LNCAP (cell line): ENCODE measurements around the gene GPD1L.
A peak's percentile ranks its signal among the peaks of the same experiment; 100 is the strongest.

Source experiments
- CTCF ChIP-seq: fragments of 450-650 bp; IDR thresholded peaks from 2 replicates; pipeline ENCODE4 v1.5.1; 2017; ENCODE audit warnings: mild to moderate bottlenecking

Gene GPD1L

DNA sequence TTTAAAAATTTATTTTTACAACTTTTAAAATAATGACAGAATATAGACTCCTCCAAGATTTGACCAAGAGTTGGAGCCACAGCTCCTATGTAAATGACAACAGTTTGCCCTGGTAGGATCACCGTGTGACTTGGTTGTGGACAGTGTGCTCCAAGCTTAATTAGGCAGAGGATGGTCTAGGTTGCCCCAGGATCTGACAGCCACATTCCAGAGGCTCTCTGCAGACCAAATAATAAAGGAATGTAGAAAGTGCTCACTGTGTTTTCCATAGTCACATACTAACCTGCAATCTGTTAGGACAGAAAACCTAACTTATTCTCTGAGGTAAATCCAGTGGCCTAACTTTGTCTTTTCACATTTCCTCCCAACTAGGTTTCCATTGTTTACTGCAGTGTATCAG, 59.0 kb downstream of the GPD1L start:
- no peak for TF ChIP-seq CTCF

- no peak for TF ChIP-seq CTCF
Measured at GRCh38 chr3:32166654-32167053, 60.2 kb downstream of the GPD1L start.

- no peak for TF ChIP-seq CTCF
Measured at GRCh38 chr3:32172420-32172819, 66.0 kb downstream of the GPD1L start.

GRCh38 chr3:32175607-32176197, 69.3 kb downstream of the GPD1L start:
- TF ChIP-seq CTCF: peak; percentile 79

DNA sequence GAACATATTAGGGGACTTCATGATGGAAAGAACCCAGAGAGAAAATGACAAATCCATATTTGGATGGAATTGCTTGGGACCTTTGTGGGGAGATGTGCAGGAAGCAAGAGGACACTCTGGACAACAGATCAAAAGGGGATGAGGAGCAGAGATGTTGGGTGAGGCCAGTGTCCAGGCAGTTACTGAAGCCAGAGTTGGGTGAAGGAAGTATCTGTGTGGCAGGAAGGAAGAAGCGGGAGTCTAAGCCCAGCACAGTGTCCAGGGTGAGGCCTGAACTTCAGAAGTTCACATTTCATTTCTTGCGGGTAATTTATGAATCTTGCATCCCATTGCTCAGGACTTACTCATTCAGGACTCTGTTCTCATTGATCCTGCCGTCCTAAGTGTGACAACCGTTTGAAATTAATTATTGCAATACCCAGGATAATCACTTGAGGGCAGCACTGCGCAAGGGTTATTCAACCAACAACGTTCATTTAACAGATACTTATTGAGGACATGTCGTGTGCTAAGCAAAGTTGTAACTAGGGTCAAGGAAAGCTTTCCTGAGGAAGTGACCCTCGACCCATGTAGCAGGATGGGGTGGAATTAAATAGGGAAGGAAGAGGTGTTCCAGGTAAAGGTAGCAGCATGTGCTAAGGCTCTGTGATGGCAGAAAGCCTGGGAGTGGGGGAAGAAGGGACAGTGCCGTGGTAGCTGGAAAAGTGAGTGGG, 70.7 kb downstream of the GPD1L start:
- peak; percentile 80 for TF ChIP-seq CTCF

DNA sequence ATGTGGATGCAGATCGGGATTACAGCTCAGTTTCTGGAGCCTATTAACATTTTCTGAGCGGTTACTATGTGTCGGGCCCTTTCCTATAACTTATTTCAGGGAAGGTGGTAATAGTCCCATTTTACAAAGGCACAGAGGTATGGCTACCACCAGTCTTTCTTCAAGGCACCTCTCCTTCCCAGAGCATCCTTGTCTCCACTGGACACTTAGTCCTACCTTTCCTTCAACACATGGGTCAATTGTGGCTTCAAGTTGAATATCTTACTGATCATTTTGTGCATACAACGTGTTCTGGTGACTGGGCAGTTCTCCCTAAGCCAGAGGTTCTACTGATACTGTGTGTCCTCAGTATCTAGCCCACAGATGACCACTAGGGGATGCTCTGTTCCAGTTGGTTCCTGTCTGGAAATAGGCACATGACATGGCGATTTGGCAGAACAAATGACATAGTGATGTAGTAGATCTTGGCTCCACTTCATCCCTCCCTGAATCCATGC, 71.3 kb downstream of the GPD1L start:
- TF ChIP-seq CTCF: peak; percentile 79

GRCh38 chr3:32180141-32180784, 73.8 kb downstream of the GPD1L start:
- TF ChIP-seq CTCF: no peak
